Measurements from ENCODE around the gene NUDC. TPM values are rescaled to one million over a fixed set of nuclear protein-coding genes. Genes with fewer than 3 reads are reported as not detected.

Gene NUDC
- total and polyA plus RNA-seq, 2 of the 13 experiments (the other 11 are each of a cell fraction or from before 2014, with no cell fraction given): 34.7 to 104 TPM

DNA sequence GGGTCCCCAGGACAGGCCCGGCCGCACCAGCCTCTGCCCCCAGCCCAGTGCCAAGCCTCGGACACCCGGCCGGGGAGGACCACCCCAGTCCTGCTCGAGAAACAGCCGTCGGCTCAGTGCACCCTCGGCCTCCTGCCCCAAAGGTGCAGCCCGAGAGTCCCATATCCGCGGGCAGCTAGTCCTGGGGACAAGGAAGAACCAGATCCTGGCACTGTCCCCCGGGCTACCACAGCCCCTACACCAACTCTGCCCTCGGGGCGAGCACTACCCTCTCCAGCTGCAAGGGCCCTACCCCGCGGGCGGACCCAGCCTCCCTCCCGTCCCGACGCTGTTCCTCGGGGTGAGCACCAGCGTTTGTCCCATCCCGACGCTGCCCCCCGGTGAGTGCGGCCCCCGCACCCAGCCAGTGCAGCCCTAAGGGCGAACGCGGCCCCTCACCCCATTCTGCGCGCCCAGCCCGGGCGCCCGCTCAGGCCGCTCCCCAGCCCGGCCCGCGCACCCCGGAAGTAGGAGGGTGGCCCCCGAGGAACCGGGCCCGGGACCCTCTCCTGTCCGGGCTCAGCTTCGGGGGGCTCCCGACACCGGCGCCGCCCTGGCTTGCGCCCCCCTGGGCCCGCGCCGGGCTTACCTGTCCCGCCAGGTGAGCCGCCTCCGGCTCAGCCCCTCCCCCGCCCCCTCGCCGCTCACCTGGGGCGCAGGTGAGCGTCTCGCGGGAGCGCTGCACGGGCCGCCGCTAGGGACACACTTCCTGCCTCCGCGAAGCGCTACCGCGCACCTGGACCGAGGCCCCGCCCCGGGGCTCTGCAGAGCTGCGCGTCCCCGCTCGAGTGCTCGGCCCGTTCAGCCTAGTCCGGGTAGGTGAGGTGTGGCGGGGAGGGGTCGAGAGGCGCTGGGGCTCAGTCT lies 38.4 kb downstream of the NUDC start, which contains the start of gene KDF1 (continued):
- no peak for TF ChIP-seq AHDC1 (CRISPR knock-in tag; IDR thresholded peaks at IDR 0.05; ENCODE audit: borderline replicate concordance)
- TF ChIP-seq, protein P1, sequence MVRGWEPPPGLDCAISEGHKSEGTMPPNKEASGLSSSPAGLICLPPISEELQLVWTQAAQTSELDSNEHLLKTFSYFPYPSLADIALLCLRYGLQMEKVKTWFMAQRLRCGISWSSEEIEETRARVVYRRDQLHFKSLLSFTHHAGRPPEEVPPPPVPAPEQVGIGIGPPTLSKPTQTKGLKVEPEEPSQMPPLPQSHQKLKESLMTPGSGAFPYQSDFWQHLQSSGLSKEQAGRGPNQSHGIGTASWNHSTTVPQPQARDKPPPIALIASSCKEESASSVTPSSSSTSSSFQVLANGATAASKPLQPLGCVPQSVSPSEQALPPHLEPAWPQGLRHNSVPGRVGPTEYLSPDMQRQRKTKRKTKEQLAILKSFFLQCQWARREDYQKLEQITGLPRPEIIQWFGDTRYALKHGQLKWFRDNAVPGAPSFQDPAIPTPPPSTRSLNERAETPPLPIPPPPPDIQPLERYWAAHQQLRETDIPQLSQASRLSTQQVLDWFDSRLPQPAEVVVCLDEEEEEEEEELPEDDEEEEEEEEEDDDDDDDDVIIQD (CRISPR knock-in tag; IDR thresholded peaks at IDR 0.05; ENCODE audit: low read depth): no peak
- no peak for TF ChIP-seq SP1 (IDR thresholded peaks at IDR 0.05)
- peak; percentile 41; the same call in 1 of the 2 replicates for TF ChIP-seq SP1 (CRISPR knock-in tag; IDR thresholded peaks at IDR 0.05)
- TF ChIP-seq, protein P2, sequence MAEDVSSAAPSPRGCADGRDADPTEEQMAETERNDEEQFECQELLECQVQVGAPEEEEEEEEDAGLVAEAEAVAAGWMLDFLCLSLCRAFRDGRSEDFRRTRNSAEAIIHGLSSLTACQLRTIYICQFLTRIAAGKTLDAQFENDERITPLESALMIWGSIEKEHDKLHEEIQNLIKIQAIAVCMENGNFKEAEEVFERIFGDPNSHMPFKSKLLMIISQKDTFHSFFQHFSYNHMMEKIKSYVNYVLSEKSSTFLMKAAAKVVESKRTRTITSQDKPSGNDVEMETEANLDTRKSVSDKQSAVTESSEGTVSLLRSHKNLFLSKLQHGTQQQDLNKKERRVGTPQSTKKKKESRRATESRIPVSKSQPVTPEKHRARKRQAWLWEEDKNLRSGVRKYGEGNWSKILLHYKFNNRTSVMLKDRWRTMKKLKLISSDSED (CRISPR knock-in tag; IDR thresholded peaks at IDR 0.05): peak; percentile 6; the same call in 1 of the 2 replicates
- 0 out of 2 replicates have a peak, but pooled peaks have one; percentile 23 for TF ChIP-seq ZNF263 (CRISPR knock-in tag; IDR thresholded peaks at IDR 0.05)
- TF ChIP-seq TCF7 (IDR thresholded peaks at IDR 0.05; ENCODE audit: low read depth): no peak
- TF ChIP-seq RBM22 (optimal IDR thresholded peaks at IDR 0.05; ENCODE audit: low read length): no peak
- TF ChIP-seq ZNF160 (CRISPR knock-in tag; IDR thresholded peaks at IDR 0.05): no peak
- TF ChIP-seq FOSL1 (CRISPR knock-in tag; IDR thresholded peaks at IDR 0.05; ENCODE audit: borderline replicate concordance): no peak
- peak; percentile 6; the same call in 1 of the 2 replicates for TF ChIP-seq FOSL2 (CRISPR knock-in tag; IDR thresholded peaks at IDR 0.05)
- TF ChIP-seq EED (CRISPR knock-in tag; IDR thresholded peaks at IDR 0.05): peak; percentile 64
- no peak for TF ChIP-seq GFI1 (CRISPR knock-in tag; IDR thresholded peaks at IDR 0.05; ENCODE audit: borderline replicate concordance)
- no peak for TF ChIP-seq MZF1 (CRISPR knock-in tag; IDR thresholded peaks at IDR 0.05; ENCODE audit: borderline replicate concordance)
- no peak for TF ChIP-seq TBL1XR1 (IDR thresholded peaks at IDR 0.05; ENCODE audit: borderline replicate concordance, low read length, partially characterized antibody)
- peak; percentile 50; the same call in 1 of the 2 replicates for TF ChIP-seq ZMYM4 (CRISPR knock-in tag; IDR thresholded peaks at IDR 0.05)
- TF ChIP-seq, protein P3, sequence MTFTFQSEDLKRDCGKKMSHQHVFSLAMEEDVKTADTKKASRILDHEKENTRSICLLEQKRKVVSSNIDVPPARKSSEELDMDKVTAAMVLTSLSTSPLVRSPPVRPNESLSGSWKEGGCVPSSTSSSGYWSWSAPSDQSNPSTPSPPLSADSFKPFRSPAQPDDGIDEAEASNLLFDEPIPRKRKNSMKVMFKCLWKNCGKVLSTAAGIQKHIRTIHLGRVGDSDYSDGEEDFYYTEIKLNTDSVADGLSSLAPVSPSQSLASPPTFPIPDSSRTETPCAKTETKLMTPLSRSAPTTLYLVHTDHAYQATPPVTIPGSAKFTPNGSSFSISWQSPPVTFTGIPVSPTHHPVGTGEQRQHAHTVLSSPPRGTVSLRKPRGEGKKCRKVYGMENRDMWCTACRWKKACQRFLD (CRISPR knock-in tag; IDR thresholded peaks at IDR 0.05; ENCODE audit: borderline replicate concordance): 0 out of 2 replicates have a peak, but pooled peaks have one; percentile 32
- TF ChIP-seq FOXO4 (CRISPR knock-in tag; conservative IDR thresholded peaks at IDR 0.05): no peak

Data from HepG2 (cell line).